Occipital lobe (tissue), 2 donors: ENCODE data around the gene LACC1. TPM values are rescaled to one million over a fixed set of nuclear protein-coding genes. Genes with fewer than 3 reads are reported as not detected.

Experiments used
- DNase-seq: peaks from one replicate; lab custom pipeline; 2025; lab: John Stamatoyannopoulos, UW
- total RNA-seq: library from RNA; depleted of rRNA; stranded (reverse); fragments of >200 nt; gene quantifications from one replicate; pipeline ENCODE4 v1.2.3, GENCODE V29; 2014

Gene LACC1
- total RNA-seq, 1 donor from 2014 or later: 4.2 TPM

DNA sequence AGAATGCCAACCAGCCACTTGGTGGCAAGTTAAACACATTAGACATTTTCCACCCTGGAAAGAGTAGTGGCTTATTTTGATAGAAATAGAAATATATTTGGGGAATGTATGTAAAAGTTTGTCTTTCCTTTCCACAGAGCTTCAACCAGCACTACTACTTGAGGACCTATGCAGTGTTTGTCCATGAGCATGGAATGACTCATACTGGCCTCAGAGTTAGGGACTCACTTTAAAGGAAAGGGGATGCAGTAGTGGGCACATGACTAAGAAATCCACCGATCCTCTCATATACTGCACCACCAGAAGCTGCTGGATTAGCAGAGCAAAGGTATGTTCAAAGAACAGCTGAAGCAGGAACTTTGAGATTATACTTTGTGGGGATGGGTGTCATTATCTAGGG lies 62.6 kb downstream of the LACC1 start:
- no peak for DNase-seq

Other genes starting within 250 kb of the LACC1 start
- 45.2 TPM for gene ENOX1, start 92.9 kb upstream of the LACC1 start, total RNA-seq
- gene CCDC122, start 164 bp upstream of the LACC1 start, total RNA-seq: 13.4 TPM